ENCODE data around the gene SGCD.
A peak's percentile ranks its signal among the peaks of the same experiment; 100 is the strongest.
"Not testable (repeated sequence)": the region's sequence is repeated elsewhere in the genome, so short reads cannot be mapped to it uniquely, and the experiment has no call there.

Gene SGCD

DNA sequence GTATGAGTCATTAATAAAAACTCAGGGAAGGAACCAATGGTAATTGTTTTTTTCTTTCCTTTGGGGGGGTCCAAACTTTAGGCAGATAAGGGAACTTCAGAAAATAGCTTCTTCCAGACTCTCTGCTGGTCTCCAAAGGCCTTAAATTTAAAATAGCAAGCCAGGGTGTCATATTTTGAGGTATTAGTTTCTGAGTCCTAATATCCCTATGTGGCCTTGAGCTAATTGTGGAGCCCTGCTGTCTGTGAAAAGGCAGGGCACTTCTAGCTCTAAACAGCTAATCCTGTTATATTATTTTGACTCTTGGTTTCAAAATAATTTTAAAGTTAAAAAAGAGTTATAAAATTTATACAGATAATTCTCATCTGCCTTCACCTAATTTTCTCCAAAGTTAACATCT is 327.5 kb downstream of the SGCD start:
- no peak for DNase-seq

- DNase-seq = no peak
Observed at GRCh38 chr5:156655732-156656131, 328.8 kb downstream of the SGCD start.

- not testable (repeated sequence) for DNase-seq
Observed at GRCh38 chr5:156664832-156665231, 337.9 kb downstream of the SGCD start.

- not testable (repeated sequence) for DNase-seq
Observed at GRCh38 chr5:156666686-156667085, 339.7 kb downstream of the SGCD start.

DNA sequence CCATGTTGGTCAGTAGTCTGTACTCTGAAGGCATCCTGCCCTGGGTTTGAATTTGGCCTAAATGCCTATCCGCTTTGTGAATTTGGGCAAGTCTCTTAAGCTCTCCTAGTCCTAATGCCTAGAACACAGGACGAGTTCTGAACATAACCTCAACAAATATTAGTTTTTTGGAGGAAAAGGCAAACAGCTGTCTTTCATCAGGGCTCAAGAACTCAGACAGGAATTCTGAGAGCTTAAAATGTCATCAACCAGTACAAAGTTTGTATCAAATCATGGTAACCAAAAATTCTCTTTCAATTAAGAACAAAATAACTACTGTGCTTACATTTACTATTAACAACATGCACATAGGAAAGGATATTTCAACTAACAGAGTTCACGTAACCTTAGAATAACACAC is 340.7 kb downstream of the SGCD start:
- DNase-seq = no peak

GRCh38 chr5:156669416-156669815 is 342.5 kb downstream of the SGCD start:
- DNase-seq = no peak

DNA sequence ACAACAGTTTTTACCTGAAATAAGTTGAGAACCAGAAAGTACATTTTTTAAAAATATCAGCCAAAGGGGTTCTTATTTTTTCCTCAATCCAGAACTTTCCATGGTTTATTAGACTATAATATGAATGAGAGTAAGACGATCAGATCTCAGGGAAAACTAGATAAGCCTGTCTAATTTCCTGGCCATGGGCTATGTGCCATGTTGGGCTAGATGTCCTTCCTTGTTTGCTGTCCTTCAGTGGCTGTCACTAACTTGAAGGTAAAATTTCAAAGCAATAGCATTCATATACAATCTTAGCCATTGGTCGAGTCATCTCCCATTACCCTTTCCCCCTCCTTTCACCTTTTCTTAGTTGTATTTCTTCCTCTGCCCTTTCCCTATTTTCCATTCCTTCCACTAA is 343.7 kb downstream of the SGCD start:
- DNase-seq = peak in 1 of 2 experiments; percentile 26

DNA sequence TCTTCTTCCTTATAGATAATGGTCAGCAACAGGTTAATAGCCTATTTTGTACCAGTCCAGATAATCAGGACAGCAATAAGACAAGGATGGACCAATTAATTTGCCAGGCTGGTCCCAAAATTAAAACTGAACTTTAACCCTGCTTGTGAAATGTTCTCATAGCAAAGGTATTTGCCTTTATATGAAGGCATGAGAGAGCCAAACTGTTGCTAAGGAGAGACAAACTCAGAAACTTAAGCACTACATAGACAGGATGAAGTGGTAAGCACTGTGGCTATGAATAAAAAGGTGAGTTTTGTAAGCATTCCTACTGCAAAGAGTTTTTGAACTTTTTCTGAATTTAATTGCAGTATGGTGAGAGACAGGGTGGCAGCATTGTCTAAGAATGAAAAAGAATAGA is 348.4 kb downstream of the SGCD start:
- no peak for DNase-seq

GRCh38 chr5:156677963-156678362 is 351.0 kb downstream of the SGCD start:
- no peak for DNase-seq

DNA sequence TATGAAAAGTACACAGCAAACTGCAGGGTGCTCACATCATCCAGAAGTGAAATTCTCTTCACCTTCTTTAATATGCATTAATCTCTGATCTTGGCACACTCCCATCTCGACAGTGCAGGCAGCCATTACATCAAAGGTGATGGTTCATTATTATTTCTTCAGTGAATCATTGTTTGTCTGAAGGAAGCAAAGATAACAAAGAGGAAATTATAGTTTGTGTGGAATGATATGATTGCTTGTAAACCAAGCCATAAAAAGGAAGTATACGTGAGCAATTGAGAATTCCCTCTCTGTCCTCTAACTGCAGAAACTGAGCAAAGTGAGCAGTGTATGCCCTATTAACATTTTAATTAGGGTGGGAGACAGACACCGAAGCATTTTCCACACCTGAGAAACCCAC is 351.5 kb downstream of the SGCD start:
- DNase-seq = peak in 1 of 2 experiments; percentile 12

DNA sequence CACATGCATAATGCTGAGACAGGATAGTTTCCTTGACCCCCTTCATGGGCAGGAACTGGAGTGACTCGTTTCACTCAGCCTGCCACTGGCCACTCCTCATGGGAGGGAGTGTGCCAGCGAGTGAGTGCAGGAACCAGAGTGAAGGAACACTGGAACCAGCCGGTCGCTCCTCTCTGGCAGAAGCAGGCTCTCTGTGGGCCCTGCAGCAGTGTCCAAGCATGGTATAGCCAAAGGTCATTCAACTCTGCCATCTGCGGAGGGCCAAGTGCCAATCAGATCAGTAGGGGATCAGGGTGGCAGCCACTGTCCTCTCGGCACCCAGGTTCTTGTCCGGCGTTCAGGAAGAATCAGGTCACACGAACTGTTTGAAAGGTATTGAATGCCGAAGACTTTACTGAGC is 353.9 kb downstream of the SGCD start:
- no peak for DNase-seq

DNA sequence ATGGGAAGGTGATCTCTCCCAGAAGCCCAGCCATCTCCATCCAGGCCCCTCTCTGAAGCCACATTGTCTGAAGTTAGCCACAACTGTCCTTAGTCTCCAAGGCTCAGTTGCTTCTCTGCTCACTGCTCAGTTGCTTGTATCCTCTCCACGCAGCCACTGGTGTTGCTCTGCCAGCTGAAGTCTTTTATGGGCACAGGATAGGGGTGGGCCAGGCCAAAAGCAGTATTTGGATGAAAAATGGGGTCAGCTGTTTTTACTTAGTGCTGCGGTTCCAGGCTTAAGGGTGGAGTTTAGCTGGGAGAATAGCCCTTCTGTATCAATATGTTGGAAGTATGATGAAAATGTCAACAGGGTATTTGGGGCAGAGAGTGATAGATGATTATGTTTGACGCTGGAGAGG is 354.3 kb downstream of the SGCD start:
- no peak for DNase-seq

- DNase-seq = no peak
Observed at GRCh38 chr5:156682971-156683370, 356.0 kb downstream of the SGCD start.

GRCh38 chr5:156683509-156683908 is 356.5 kb downstream of the SGCD start:
- DNase-seq = no peak

DNA sequence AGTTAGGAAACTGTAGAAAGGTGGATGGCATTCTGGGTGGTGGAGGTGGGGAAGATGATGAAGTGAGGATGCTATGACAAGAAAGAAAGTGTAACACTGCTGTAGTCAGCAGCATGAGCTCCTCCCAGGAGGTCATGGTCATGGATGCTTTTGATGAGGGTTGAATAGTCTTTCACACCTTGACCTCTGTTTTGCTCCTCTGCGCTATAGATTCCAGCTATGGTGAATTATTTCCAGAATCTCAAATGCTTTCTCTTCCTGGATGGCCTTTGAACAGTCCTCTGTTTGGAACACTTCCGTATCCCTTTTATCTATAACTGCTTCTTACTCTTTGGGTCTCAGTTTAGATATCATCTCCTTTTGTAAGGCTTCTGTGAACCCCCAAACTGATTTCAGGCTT is 357.3 kb downstream of the SGCD start:
- no peak for DNase-seq

DNA sequence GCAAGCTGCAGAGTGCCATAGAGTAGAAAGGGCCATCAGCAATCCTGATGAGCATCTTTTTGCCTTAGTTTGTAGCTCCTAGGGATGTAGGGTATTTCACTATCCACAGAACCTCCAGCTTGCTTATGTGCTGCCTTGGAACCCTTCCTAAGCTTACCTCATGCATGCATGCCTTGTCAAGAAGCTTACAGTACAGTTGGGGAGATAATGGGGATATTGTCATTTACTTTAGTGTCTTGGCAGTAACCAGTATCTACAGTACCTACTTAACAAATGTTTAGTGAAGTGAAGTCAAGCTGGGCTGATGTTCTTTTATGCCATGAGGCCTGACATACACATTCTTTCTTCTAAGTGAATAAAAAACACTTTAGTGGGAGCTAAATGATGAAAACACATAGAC is 358.5 kb downstream of the SGCD start:
- no peak for DNase-seq

GRCh38 chr5:156686380-156686779 is 359.4 kb downstream of the SGCD start:
- DNase-seq = no peak

- DNase-seq = no peak
Observed at GRCh38 chr5:156686796-156687195, 359.8 kb downstream of the SGCD start.

DNA sequence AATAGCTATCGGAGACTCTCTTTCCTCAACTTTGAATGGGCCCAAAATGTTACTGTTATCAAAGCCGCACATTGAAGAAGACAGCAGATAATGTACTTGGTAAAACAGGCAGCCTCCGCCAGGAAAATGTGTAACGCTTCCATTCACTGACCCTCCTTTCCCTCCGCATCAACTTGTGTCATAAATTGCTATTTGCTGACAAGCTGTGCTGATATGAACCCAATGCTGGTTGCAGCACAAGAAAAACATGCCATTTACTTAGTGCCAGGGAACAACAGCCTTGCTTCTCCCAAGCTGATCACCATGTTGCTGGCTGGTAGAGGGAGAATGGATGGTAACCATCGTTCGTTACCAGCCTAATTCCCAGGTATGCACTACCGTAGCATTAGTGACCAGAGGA is 360.6 kb downstream of the SGCD start:
- DNase-seq = no peak

DNA sequence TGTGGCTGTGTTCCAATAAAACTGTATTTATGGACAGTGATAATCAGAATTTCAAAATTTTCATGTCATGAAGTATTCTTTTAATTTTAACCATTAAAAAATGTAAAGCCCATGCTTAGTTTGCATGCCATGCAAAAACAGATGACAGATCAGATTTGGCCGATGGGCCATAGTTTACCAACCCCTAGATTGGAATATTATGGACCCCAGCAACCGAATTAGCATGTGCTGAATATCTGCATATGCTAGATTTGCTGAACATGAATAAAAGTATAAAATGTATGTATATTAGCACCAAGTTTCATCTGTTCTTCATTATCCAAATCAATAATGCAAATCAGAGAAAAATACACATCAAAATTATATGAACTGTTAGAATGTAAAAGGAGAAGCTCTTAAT is 364.6 kb downstream of the SGCD start:
- no peak for DNase-seq

GRCh38 chr5:156693113-156693512 is 366.1 kb downstream of the SGCD start:
- no peak for DNase-seq

GRCh38 chr5:156694598-156694997 is 367.6 kb downstream of the SGCD start:
- no peak for DNase-seq

- DNase-seq = no peak
Observed at GRCh38 chr5:156695774-156696173, 368.8 kb downstream of the SGCD start.

DNA sequence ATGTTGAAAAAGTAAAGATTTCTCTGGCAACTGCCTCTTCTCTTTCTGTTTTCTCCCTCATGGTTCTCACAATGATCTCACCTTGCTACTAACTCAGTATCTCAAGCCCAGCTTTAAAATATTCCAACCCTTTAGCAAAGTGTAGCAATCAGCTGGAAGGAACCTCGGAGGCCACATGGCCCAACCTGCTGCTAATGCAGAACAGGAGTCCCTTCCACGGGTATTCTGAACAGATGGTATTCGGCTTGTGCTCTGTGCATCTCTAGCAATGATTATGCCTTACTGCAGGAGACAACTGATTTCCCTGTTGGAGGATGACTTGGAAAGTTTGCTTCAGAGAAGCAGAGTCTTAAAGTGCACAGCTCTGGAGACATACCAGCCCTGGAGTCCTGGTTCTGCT is 371.4 kb downstream of the SGCD start:
- no peak for DNase-seq

- DNase-seq = no peak
Observed at GRCh38 chr5:156699147-156699546, 372.2 kb downstream of the SGCD start.

GRCh38 chr5:156704139-156704538 is 377.2 kb downstream of the SGCD start:
- no peak for DNase-seq

All from NCI-H2081 (cell line).